Urinary bladder (tissue), 4 donors: Measurements from ENCODE around the gene ZNF385A. TPM values are rescaled to one million over a fixed set of nuclear protein-coding genes. Genes with fewer than 3 reads are reported as not detected.
A peak's percentile ranks its signal among the peaks of the same experiment; 100 is the strongest.

Experiments
- DNase-seq: peaks from one replicate; pipeline ENCODE4 v3.0.0-alpha.2; 2015; ENCODE audit errors: extremely low spot score
- H3K27ac ChIP-seq: one replicate; pipeline ENCODE4 v1.5.1; 2013; ENCODE audit warnings: low read depth, mild to moderate bottlenecking, moderate library complexity
- H3K36me3 ChIP-seq: one replicate; pipeline ENCODE4 v1.6.1; 2013; ENCODE audit warnings: mild to moderate bottlenecking, moderate library complexity; ENCODE audit not compliant: insufficient read depth
- H3K4me1 ChIP-seq: one replicate; pipeline ENCODE4 v1.6.1; 2013; ENCODE audit warnings: mild to moderate bottlenecking, moderate library complexity; ENCODE audit not compliant: insufficient read depth
- H3K4me3 ChIP-seq: one replicate; pipeline ENCODE4 v1.5.1; 2013; ENCODE audit warnings: low read depth, low read length
- WGBS: extraction: QIAGEN DNeasy Blood & Tissue Kit; methylation state at CpG from one replicate; pipeline ENCODE4 v1.1.7; 2013; 5-methylcytosine and 5-hydroxymethylcytosine counted together
- polyA plus RNA-seq: library from polyadenylated mRNA; stranded (reverse); fragments of 200-250 nt; gene quantifications from one replicate; pipeline ENCODE4 v1.2.3, GENCODE V29; 2013
- total RNA-seq: library from RNA; depleted of rRNA; stranded (reverse); fragments of >200 nt; gene quantifications from one replicate; pipeline ENCODE4 v1.2.3, GENCODE V29; 2014
- donor health status: healthy with polysubstance abuse.
- donor health status: healthy.

Gene ZNF385A
- total and polyA plus RNA-seq, 2 donors: 5.0 to 26.3 TPM

DNA sequence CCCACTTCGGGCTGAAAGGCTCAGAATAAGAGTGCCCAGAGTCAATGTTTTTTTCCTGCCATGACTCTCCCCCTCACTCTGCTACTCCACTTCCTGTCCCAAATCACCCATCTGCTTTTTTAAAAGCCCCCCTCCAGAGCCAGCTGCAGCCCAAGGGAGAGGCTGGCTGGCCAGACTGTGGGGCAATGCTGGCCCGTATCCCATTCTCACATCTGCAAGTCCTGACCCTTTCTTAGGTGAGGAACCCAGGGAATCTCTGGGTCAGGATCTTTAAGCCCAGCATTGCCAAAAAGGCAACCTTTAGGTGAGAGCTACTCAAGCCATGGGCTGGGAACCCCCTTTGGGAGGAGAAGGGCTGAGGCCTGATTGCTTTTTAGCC is 36.2 kb upstream of the ZNF385A start:
- no peak overlapping the region for H3K4me3 ChIP-seq
- H3K4me1 ChIP-seq: peaks cover 4% of the 10 kb centered on the region
- WGBS: 44% methylated on average over 2 of the region's 2 CpGs
- H3K27ac ChIP-seq: peak overlapping the region; percentile 80
- no peaks in the 10 kb centered on the region for H3K36me3 ChIP-seq
- DNase-seq: no peak

DNA sequence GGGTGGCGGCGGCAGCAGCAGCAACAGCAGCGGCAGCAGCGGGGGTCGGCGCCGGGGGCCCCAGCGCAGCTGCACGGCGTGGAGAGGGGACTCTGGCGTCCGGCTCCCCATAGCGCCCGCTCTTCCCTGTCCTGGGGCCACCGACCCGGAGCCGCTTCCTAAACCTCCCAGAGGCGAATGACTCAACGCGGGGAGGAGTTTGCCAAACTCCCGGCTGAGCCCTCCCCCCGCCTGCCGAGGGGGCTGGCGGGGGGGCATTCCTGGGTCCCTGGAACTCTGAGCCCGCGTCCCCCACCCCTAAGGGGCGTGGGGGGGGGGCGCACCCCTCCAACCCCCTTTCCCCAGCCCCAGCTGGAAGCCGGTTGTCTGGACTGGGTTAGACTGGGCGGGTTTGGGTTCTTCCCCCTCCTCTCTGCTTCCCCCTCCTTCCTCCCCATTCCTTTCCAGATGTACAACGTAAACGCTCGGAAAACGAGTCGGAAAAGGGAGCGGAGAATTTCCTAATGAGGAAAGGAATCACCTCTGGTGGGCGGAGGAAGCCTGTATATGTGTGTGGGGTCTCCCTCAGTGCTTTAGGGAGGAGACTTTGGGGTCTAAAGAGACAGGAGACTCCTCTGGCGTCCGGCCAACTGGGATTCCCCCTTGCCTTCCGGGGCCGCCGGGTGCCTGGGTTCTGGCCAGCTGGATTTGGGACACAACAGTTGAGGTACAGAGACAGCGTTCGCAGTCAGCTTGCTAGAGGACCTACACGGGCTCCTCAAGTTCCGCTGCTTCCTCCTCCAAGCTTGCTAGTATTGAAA is 34.8 kb upstream of the ZNF385A start, which contains the start of gene ITGA5:
Gene ITGA5, minus strand, starts transcription at position 179 of the 800 bp plus-strand sequence. Its CDS starts 68 bp downstream, at position 111.
- Histone ChIP-seq H3K4me1 (peaks cover 4% of the 10 kb centered on the region), H3K27ac (peak within 1 kb of the TSS; percentile 99), H3K36me3 (no peaks in the 10 kb centered on the region), H3K4me3 (peak within 1 kb of the TSS; percentile 98)
- 2% methylated on average over 46 of the region's 46 CpGs for WGBS
- DNase-seq: no peak

DNA sequence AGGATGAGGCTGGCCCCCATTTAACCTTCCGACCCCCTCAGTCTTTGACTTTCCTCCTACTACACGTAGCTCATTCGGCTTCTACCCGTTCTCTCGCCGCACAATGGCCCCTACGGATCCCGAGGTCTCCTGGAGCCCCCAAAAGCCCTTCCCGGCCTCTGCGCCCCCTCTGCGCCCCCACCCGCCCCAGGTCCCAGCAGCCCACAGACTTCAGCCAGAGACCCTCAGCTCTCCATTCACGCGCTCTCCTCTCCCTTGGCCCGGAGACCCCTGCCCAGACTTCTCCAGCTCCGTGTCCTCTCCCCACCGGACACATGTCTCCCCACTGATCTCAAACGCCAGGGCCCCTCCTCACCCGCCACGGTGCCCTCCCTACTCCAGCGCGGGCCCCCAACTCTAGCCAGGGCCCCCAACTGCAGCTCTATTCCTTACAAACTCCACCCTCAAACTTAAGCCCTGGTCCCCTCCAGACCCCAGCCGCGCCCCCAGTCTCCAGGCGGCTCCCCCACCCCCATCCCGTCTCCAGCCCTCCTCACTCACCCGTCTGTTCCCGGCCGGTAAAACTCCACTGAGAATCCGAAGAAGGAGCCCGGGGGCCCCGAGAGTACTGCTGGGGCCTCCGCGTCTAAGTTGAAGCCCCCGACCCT is 34.0 kb upstream of the ZNF385A start:
- H3K36me3 ChIP-seq: no peaks in the 10 kb centered on the region
- peaks cover 4% of the 10 kb centered on the region for H3K4me1 ChIP-seq
- peak overlapping the region; percentile 99 for H3K27ac ChIP-seq
- DNase-seq: no peak
- H3K4me3 ChIP-seq: peak overlapping the region; percentile 98
- WGBS: 1% methylated on average over 35 of the region's 35 CpGs

DNA sequence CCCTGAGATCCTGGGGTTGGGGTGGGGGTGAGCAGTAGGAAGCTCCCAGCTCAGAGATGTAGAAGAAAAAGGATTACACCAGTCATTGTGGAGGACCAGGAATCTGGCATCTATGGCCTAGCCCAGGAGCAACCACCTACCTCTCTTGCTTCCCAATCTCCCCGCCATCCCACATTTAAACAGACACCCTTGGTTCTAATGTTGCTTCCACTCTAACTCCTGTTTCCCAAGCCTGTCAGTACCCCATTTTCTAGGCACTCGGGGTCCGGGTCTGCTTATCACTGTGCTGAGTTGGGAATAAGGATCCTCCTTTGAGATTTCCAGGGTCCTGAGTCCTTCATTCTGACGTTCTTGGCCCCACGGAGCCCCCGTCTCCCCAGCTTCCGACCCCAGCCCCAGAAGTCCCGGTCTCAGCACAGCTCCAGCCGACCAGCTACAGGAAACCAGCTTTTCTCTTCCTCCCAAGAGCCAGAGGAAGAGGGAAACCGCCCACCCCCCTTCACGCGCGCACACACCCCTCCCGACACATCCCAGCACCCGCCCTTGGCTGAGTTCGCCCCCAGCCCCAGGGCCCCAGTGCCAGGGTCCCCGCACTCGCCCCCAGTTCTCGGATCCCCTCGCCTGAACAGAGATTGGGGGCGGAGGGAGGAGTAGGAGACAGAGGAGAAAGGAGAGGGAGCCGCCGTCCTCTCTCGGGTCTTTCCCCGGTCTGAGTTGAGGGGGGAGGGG is 33.3 kb upstream of the ZNF385A start:
- Histone ChIP-seq H3K4me3 (peak overlapping the region; percentile 98), H3K27ac (peak overlapping the region; percentile 99), H3K36me3 (no peaks in the 10 kb centered on the region), H3K4me1 (peaks cover 4% of the 10 kb centered on the region)
- no peak for DNase-seq
- WGBS: 3% methylated on average over 25 of the region's 25 CpGs

DNA sequence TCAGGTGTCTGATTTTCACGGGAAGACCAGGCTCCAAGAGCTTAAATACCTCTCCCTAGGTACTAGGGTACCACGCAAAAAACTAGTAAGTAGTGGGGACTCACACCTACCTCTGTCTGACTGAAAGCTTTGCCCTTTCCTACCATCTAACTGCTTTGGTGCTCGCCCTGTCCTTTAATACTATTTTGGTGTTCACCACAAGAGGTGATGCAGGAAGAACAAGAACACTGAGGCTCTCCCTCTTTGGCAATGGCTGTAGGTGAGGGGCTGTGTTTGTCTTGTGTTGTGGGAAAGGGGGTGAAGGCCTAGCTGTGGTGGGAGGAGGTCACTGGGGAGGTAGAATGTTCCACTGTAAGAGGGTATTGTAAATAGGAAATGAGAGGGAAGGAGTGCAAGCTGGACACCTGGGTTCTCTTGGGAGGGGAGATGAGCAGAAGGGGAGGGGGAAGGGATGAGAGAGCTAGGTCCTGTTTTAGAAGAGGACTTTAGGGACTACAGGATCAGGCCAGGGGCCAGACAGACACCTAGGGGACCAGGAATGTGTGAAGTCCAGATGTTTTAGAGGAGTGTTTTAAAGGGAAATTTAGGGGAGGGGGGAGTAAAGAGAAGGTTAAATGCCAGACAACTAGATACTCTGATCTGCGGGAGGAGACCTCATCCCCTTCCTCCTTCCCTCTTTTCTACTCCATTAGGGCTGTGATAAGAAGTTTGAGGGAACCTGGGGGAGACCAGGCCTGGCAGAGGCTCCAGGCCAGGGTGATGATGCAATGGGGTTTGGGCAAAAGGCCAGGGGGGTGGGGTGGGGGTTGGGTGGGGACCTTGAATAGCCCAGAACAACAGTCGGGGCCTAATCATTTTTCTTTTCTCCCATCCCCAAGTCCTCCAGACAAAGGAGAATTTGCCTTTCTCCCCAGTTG is 32.4 kb upstream of the ZNF385A start:
- H3K36me3 ChIP-seq: no peaks in the 10 kb centered on the region
- WGBS: 39% methylated on average over 5 of the region's 5 CpGs
- peaks cover 4% of the 10 kb centered on the region for H3K4me1 ChIP-seq

DNA sequence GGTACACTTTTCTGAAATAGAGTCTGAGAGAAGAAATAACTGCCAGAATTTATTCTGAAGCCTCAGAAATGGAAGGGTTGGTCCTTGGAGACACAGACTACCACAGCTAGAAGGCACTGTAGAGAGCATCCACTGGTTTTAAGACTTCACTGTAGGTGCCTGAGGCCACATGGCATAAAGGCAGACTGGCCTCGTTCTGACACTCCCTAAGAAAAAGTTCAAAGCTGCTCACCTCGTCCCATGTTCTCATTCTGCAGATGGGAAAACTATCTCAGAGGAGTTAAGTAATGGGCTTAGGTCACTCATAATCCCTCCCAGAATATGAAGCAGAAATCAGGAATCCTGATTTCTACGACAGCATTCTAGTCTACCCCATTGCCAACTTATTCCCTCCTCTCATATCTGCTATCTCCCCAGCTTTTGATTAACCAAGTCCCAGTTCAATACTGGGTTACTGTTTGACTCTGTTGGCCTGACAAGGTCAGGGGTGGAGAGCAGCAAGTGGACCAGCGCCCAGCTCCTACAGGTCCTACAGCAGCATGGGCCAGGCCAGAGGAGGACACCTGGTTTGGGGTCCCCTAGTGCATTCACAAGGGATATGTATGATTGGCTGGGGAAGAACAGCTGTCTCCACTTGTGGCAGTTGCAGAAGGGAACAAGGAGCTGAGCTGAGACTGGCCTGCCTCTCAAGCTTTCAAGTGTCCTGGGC is 30.8 kb upstream of the ZNF385A start:
- no peak for DNase-seq
- Histone ChIP-seq H3K4me1 (peaks cover 1% of the 10 kb centered on the region), H3K27ac (no peak overlapping the region), H3K36me3 (no peaks in the 10 kb centered on the region), H3K4me3 (peak overlapping the region; percentile 4)
- 44% methylated on average over 4 of the region's 4 CpGs for WGBS

More for the DNA sequence above, 32.4 kb upstream of the ZNF385A start:
- DNase-seq: no peak
- H3K4me3 ChIP-seq: peak overlapping the region; percentile 98
- H3K27ac ChIP-seq: peak overlapping the region; percentile 40

DNA sequence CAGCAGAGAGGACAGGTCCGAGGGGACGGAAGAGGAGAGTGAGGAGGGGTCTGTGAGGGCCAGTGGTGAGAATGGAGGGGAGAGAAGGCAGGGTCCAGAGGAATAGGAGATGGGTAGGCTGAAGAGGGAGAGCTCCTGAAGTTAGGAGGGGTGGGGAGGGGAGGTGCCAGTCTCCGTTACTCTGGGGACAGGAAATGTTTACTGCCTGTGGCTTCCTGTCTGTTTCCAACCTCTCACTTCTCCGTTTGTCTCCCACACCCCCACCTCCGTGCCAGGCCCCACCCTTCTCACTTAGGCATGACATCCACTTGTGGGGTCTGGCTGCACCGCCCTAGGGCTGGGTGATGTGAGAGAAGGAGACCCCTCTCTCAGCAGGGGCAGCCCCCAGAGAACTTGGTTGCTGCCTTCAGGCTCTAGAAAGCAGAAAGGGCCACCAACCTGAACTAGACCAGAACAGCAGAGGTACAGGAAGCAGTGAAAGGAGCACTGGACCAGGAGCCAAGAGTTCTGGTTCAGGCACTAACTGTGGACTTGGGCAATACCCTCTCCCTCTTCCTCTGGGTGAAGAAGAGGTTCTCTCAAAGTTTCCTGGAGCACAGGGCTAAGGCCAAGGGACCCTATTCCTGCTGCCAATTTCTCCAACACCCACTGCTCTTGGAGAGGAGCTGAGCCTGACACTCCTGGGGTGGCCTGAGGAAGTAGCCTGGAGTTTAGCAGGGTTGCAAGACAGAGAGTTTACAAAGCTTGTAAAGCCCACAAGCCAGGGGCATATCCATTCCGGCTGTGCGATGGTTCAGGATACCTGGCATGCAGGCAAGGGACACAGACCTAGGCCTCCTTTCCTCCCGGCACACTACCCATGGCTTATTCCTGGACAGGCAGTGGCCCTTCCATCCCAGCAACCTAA is 29.0 kb upstream of the ZNF385A start:
- peak overlapping the region; percentile 69 for H3K27ac ChIP-seq
- peaks cover 1% of the 10 kb centered on the region for H3K4me1 ChIP-seq
- DNase-seq: no peak
- 33% methylated on average over 9 of the region's 9 CpGs for WGBS
- peaks cover 3% of the 10 kb centered on the region for H3K36me3 ChIP-seq
- peak overlapping the region; percentile 27 for H3K4me3 ChIP-seq

DNA sequence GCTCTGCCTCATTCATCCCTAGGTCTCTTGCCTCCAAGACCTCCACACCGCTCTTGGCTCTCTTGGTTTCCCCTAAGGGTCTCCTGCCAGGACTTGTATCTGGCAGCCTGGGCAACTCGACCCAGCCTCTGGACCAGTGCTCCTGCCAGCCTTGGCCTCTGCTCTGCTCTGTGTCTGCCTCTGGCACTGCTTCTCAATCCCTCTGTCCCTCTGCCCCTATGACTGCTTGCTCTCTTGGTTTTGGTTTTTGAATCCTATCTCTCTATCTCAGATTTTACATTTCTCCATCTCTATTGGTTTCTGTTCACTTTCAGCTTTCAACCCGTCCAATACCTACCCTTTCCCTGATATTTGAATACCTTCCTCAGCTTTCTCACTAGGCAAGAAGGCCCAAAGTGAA is 28.3 kb upstream of the ZNF385A start:
- DNase-seq: no peak
- 49% methylated on average over 3 of the region's 3 CpGs for WGBS
- peaks cover 1% of the 10 kb centered on the region for H3K4me1 ChIP-seq

DNA sequence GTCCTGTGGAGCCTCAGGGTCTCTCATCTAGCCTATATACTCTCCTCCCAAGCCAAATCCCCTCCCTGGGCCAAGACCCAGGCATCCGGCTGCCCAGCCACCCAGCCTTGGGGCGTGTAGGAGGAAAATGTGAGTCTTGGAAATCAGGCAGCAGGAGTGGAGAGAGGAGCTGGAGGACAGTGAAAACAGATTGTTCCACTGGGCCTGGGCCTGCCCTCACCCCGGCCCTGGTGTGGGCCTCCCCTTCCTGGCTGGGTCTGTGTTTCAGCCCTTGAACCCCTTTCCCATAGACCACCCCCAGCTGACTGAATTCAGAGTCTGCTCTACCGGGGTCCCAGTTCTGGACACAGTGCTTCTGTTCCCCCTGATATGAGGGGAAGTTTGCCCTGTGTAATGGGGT is 27.8 kb upstream of the ZNF385A start:
- H3K4me3 ChIP-seq: peak overlapping the region; percentile 15
- H3K27ac ChIP-seq: no peak overlapping the region
- DNase-seq: no peak
- 41% methylated on average over 4 of the region's 4 CpGs for WGBS
- H3K36me3 ChIP-seq: peaks cover 3% of the 10 kb centered on the region
- H3K4me1 ChIP-seq: peaks cover 1% of the 10 kb centered on the region

More for the DNA sequence above, 28.3 kb upstream of the ZNF385A start:
- peaks cover 3% of the 10 kb centered on the region for H3K36me3 ChIP-seq
- peak overlapping the region; percentile 27 for H3K4me3 ChIP-seq
- H3K27ac ChIP-seq: peak overlapping the region; percentile 62

DNA sequence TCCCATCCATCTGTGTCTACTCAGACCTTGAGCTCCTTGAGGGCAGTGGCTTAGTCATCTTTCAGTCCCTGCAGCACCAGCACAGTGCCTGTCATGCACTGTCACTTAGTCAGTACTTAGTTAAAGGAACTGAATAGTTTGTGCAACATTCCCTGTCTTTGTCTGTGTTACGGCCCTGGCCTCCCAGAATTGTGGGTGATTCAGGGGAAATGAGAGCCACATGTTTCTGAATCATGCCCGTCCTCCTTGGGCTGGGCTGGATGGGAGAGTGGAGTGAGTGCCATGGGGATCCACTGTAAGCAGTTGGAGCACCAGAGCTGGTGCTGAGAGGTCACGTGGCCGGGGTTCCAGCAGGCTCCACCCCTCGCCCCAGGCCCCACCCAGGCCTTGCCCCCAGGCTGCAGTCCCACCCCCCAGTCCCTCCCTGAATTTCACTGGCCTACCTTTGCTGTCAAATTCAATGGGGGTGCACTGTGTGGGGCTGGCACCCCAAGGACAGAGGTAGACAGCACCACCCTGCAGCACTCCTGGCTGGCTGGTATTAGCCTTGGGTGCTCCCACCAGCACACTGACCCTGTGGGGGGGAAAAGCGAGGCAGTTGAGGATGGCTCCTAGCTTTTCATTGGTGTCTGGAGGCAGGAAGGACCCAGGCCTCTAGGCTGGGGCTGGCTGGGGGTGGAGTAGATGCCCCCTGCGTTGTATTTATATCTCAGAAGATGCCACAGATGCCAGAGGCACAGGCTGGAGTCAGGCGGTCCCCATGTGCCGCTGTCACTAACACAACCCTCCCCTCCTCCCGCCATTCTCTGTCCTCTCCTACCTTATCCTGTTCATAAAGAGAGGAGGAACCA is 27.1 kb upstream of the ZNF385A start:
- Histone ChIP-seq H3K36me3 (peaks cover 3% of the 10 kb centered on the region), H3K4me1 (peaks cover 1% of the 10 kb centered on the region), H3K27ac (no peak overlapping the region), H3K4me3 (peak overlapping the region; percentile 15)
- DNase-seq: no peak
- WGBS: 50% methylated on average over 10 of the region's 10 CpGs

DNA sequence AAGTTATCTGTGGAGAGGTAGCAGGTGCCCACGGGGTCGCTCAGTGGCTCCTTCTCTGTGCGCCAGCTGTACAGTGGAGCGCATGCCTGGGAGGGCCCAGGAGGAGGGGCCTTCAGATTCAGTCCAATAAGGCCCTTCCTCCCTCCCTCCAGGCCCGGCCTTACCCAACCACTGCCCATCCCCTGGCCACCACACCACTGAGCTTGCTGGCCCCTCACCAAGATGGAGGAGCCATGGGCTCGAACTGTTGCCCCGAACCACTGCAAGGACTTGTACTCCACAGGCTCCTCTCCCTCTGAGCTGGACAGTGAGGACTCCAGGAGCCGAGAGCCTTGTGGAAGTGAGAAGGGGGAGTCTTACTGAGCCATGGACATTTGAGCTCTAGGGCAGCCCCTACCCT is 24.7 kb upstream of the ZNF385A start:
- H3K27ac ChIP-seq: no peak overlapping the region
- WGBS: 72% methylated on average over 8 of the region's 8 CpGs
- DNase-seq: no peak
- H3K36me3 ChIP-seq: peaks cover 4% of the 10 kb centered on the region
- no peaks in the 10 kb centered on the region for H3K4me1 ChIP-seq
- H3K4me3 ChIP-seq: no peak overlapping the region
